Dendritic cell treated with granulocyte-macrophage colony-stimulating factor and Interleukin-4, amounts not matched to agents 40 ng/mL and 50 ng/mL, for 4 days (primary cell): Measurements from ENCODE around the gene CLEC16A.
"Not testable (repeated sequence)": the region's sequence is repeated elsewhere in the genome, so short reads cannot be mapped to it uniquely, and the experiment has no call there.

Source experiments
- H3K27ac Mint-ChIP-seq: one replicate; pipeline ENCODE4 v1.8.0; 2022; ENCODE audit warnings: mild to moderate bottlenecking, mixed read lengths
- H3K27me3 Mint-ChIP-seq: one replicate; pipeline ENCODE4 v1.8.0; 2022; ENCODE audit warnings: mild to moderate bottlenecking, mixed read lengths
- H3K36me3 Mint-ChIP-seq: one replicate; pipeline ENCODE4 v1.8.0; 2022; ENCODE audit warnings: low read depth, mixed read lengths
- H3K4me1 Mint-ChIP-seq: one replicate; pipeline ENCODE4 v1.8.0; 2022; ENCODE audit warnings: low read depth, mixed read lengths
- H3K4me3 Mint-ChIP-seq: one replicate; pipeline ENCODE4 v1.8.0; 2022; ENCODE audit warnings: mild to moderate bottlenecking, moderate library complexity, mixed read lengths
- H3K9me3 Mint-ChIP-seq: one replicate; pipeline ENCODE4 v1.8.0; 2022; ENCODE audit warnings: mixed read lengths
- intact Hi-C: fragments of 100-400 bp; cut with micrococcal nuclease; formaldehyde crosslinking; loops from one replicate; pipeline ENCODE4 v1.15.0; 2022

CLEC16A gene

DNA sequence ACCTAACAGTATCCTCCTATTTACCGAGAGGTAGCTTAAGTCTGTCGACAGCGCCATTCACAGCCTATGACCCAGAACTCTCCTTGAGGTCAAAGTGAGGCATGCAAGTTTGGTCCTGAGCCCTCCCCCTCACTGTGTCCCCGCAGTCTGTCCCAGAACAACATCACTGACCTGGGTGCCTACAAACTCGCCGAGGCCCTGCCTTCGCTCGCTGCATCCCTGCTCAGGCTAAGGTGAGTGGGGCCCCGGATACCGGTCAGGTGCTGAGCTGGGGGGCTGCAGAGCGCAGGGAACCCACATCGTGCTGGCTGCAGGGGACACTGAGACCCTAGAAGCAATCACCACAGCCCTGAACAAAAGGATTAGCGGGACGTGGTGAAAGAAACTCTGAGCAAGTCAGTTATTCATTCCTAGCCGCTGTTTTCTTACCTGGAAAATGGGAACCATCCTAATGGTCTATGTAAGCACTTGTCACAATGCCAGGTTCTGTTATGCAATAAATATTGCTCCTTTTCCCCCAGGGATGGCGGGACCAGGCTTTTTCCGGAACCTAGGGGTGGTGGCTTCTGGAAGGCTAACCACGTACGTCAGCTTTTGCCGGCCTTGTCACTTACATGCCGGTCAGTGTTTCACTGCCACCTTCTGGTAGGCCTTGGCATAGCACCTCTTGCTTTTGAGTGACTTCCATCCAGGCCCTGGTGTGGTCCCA is 25.9 kb upstream of the CLEC16A start:
- intact Hi-C loops: loop anchor here (5.0 kb wide), 1 partner anchor 166 kb away; no protein-coding TSS in a partner anchor
- Mint-ChIP-seq H3K4me3 (no peak overlapping the region), H3K4me1 (peaks cover 85% of the 10 kb centered on the region), H3K27me3 (no peaks in the 10 kb centered on the region), H3K9me3 (no peaks in the 10 kb centered on the region), H3K36me3 (peaks cover 100% of the 10 kb centered on the region), H3K27ac (peak overlapping the region; percentile 87)

DNA sequence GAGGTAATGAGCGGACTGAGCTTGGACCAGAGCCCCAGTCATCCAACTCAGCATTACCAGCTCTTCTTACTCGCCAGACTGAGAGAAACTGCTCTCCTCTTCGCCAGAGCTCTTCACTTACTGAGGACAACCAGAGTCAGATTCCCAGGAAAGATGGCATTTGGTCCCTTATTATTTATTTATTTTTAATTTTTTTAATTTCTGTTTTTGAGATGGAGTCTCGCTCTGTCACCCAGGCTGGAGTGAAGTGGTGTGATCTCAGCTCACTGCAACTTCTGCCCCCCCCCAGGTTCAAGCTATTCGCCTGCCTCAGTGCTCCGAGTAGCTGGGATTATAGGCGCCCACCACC is 25.4 kb upstream of the CLEC16A start:
- Mint-ChIP-seq H3K36me3 (peaks cover 100% of the 10 kb centered on the region), H3K9me3 (no peaks in the 10 kb centered on the region), H3K27me3 (no peaks in the 10 kb centered on the region), H3K4me1 (peaks cover 87% of the 10 kb centered on the region), H3K27ac (peak overlapping the region; percentile 87), H3K4me3 (no peak overlapping the region)
- intact Hi-C loops: loop anchor here (5.0 kb wide), 1 partner anchor 167 kb away; no protein-coding TSS in a partner anchor

DNA sequence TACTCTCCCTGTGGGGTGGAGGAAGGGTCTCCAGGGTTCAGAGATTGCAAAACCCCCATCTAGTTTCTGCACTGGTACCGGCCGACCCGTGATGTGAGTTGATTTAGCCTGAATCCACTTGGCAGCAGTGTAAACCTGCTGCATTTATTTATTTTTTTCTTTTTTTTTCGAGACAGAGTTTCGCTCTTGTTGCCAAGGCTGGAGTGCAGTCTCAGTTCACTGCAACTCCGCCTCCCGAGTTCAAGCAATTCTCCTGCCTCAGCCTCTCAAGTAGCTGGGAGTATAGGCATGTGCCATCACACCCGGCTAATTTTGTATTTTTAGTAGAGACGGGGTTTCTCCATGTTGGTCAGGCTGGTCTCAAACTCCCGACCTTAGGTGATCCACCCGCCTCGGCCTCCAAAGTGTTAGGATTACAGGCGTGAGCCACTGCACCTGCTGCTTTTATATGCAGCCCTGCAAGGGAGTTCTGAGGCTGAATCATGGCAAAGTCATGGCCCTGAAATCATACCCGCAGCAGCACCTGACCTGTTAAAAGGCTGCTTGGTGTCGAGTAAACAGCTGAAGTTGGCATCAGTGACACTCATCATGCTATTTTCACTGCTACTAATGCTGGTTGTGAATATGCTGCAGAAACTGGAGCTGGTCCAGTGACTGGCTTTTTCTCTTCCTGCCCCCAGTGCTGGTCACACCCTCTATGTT is 23.5 kb upstream of the CLEC16A start:
- Mint-ChIP-seq H3K27me3 (no peaks in the 10 kb centered on the region), H3K9me3 (no peaks in the 10 kb centered on the region), H3K4me3 (no peak overlapping the region), H3K4me1 (peaks cover 85% of the 10 kb centered on the region), H3K27ac (peak overlapping the region; percentile 71), H3K36me3 (peaks cover 100% of the 10 kb centered on the region)
- intact Hi-C loops: no loop called here

DNA sequence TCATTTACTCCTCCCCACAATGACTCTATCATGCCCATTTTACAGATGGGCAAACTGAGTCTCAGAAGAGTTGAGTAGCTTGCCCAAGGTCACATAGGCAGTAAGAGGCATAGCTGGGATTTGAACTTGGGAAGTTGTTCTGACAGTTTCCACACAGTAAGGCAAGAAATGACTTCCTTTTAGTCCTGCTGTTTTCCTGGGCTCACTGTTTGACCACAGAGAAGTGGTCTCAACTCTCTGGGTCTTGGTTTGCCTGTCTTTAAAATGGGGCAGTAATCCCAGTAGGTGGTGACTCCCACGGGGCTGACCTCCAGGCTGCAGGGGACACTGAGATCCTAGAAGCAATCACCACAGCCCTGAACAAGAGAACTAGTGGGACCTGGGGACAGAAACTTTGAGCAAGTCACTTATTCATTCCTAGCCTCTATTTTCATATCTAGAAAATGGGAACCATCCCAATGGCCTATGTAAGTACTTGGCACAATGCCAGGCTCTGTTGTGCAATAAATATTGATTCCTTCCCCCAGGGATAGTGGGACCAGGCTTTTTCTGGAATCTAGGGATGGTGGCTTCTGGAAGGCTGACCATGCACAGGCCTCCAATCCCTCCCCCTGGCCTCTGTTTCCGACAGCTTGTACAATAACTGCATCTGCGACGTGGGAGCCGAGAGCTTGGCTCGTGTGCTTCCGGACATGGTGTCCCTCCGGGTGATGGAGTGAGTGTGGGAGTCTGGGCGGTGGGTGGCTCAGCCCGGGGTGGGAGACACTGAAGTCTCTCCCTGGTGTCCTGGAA is 22.6 kb upstream of the CLEC16A start:
- Mint-ChIP-seq H3K27ac (peak overlapping the region; percentile 71), H3K36me3 (peaks cover 100% of the 10 kb centered on the region), H3K4me3 (no peak overlapping the region), H3K4me1 (peaks cover 84% of the 10 kb centered on the region), H3K27me3 (no peaks in the 10 kb centered on the region), H3K9me3 (no peaks in the 10 kb centered on the region)
- intact Hi-C loops: no loop called here

DNA sequence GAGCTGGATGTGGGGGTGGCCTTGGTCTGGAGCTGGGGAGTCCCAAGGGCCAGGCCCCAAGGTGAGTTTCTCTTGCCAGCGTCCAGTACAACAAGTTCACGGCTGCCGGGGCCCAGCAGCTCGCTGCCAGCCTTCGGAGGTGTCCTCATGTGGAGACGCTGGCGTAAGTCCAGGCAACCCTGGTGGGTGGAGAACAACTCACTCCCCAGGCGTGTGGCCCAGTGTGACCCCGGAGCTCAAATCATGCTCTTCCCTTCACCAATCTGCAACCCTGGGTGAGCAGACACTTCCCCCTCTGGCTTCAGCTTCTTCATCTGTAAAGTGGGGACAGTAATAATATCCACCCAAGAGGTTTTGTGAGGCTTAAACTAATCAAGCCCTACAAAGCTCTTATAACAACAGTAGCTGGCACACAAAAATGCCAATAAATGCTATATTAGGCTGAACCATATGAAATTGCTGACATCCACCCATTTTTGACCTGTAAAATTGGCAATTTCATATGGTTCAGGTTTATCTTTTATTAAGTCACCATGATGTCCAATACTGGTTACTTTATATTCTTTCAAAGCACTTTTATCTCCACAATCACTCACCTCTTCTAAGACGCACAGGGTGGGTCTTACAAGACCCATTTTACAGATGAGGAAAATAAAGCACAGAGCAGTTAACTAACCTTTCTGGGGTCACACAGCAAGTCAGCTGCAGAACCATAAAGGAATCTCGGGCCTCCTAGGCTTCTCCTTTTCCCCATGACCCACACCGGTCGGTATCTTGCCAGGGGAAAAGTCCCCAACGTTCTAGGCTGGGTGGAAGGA is 21.8 kb upstream of the CLEC16A start:
- Mint-ChIP-seq H3K27ac (peak overlapping the region; percentile 71), H3K4me1 (peaks cover 84% of the 10 kb centered on the region)

DNA sequence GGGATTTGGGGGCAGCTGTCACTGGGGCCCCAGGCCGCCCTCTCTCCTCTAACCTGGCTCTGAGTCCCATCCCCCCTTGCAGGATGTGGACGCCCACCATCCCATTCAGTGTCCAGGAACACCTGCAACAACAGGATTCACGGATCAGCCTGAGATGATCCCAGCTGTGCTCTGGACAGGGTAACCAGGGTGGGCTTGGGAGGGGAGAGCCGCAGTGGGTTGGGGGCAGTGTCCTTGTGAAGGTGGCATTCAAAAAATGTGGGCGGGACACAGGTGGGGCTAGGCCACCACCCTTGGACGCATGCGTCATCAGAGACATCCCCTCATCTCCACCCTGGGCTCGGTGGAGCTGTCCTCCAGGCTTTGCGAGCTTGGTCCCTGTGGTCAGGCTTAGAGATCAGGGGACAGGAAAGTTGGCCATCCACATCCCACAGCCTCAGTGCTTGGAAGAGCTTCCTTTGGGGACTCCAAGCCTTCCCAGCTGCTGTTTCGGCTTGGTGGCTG is 21.2 kb upstream of the CLEC16A start:
- Mint-ChIP-seq H3K27me3 (no peaks in the 10 kb centered on the region), H3K27ac (peak overlapping the region; percentile 33), H3K4me3 (no peak overlapping the region), H3K9me3 (no peaks in the 10 kb centered on the region), H3K4me1 (peaks cover 84% of the 10 kb centered on the region), H3K36me3 (peaks cover 100% of the 10 kb centered on the region)
- intact Hi-C loops: no loop called here

More for the DNA sequence above, 21.8 kb upstream of the CLEC16A start:
- H3K27me3 Mint-ChIP-seq: no peaks in the 10 kb centered on the region
- intact Hi-C loops: no loop called here
- no peak overlapping the region for H3K4me3 Mint-ChIP-seq
- H3K36me3 Mint-ChIP-seq: peaks cover 100% of the 10 kb centered on the region
- H3K9me3 Mint-ChIP-seq: no peaks in the 10 kb centered on the region

DNA sequence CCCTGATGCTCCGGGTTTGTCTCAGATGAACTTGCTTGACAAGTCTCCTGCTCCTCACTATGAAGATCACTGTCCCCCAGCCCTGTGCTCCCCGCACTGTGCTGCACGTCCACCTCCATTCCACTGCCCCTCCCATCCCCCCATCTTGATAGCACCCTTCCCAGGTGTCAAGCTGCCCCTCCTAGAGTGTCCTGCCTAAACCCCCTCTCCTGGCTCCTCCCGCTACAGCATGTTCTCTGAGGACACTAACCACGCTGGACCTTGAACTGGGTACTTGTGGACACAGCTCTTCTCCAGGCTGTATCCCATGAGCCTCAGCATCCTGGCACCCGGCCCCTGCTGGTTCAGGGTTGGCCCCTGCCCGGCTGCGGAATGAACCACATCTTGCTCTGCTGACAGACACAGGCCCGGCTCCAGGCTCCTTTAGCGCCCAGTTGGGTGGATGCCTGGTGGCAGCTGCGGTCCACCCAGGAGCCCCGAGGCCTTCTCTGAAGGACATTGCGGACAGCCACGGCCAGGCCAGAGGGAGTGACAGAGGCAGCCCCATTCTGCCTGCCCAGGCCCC is 20.6 kb upstream of the CLEC16A start:
- Mint-ChIP-seq H3K4me3 (no peak overlapping the region), H3K27me3 (no peaks in the 10 kb centered on the region), H3K27ac (peak overlapping the region; percentile 33), H3K9me3 (no peaks in the 10 kb centered on the region), H3K36me3 (peaks cover 100% of the 10 kb centered on the region), H3K4me1 (peaks cover 84% of the 10 kb centered on the region)
- intact Hi-C loops: no loop called here

DNA sequence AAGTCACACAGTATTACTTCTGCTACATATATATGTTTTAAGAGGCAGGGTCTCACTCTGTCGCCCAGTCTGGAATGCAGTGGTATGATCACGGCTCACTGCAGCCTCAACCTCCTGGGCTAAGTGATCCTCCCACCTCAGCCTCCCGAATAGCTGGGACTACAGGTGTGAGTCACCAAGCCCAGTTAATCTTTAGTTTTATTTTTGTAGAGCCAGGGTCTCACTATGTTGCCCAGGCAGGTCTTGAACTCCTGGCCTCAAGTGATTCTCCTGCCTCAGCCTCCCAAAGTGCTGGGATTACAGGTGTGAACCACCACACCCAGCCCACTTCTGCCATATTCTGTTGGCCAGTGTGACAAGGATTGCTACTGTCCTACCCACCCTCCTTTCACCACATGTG is 19.1 kb upstream of the CLEC16A start:
- H3K36me3 Mint-ChIP-seq: peaks cover 98% of the 10 kb centered on the region
- peak overlapping the region; percentile 21 for H3K27ac Mint-ChIP-seq
- H3K9me3 Mint-ChIP-seq, H3K4me3 Mint-ChIP-seq, H3K27me3 Mint-ChIP-seq, intact Hi-C loops: not testable (repeated sequence)
- peaks cover 84% of the 10 kb centered on the region for H3K4me1 Mint-ChIP-seq

DNA sequence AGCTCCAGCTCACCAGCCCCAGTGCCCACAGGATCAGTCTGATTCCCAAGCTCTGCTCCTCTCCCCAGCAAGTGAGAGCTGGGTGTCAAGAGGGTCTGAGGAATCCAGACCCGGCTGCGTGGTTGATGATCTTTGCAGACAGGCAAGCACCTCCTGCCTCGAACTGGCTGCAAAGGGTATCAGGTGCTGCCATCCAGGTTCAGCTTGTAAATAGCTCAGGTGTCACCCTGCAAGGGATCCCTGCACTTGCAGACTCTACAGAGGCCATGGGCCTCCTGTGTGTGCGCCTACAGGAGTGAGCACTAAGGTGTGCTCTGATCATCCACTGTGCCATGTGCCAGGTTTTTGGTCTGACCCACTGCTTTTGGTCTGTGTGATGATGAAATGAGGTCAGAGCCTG is 18.3 kb upstream of the CLEC16A start:
- peaks cover 91% of the 10 kb centered on the region for H3K36me3 Mint-ChIP-seq
- intact Hi-C loops: no loop called here
- H3K9me3 Mint-ChIP-seq: no peaks in the 10 kb centered on the region
- H3K4me3 Mint-ChIP-seq: no peak overlapping the region
- no peak overlapping the region for H3K27ac Mint-ChIP-seq
- H3K27me3 Mint-ChIP-seq: no peaks in the 10 kb centered on the region
- H3K4me1 Mint-ChIP-seq: peaks cover 81% of the 10 kb centered on the region

DNA sequence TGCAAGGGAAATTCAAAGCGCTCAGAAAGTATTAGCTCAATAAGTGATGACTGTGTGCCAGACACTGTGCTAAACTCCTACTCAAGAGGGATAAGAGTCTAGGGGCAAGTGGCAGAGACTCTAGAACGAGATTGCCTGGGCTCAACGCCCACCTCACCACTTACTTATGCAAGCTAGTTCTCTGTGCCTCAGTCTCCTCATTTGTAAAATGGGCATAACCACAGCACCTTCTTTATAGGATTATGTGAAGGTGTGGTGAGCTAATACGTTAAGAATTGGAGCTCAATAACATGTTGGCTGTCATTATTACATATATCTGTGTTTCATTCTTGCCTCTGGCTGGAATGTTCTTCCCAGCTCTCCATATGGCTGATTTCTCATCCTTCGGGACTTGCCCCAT is 17.5 kb upstream of the CLEC16A start:
- peaks cover 73% of the 10 kb centered on the region for H3K4me1 Mint-ChIP-seq
- intact Hi-C loops: no loop called here
- H3K36me3 Mint-ChIP-seq: peaks cover 83% of the 10 kb centered on the region
- H3K27me3 Mint-ChIP-seq: no peaks in the 10 kb centered on the region
- no peaks in the 10 kb centered on the region for H3K9me3 Mint-ChIP-seq
- no peak overlapping the region for H3K27ac Mint-ChIP-seq
- no peak overlapping the region for H3K4me3 Mint-ChIP-seq

DNA sequence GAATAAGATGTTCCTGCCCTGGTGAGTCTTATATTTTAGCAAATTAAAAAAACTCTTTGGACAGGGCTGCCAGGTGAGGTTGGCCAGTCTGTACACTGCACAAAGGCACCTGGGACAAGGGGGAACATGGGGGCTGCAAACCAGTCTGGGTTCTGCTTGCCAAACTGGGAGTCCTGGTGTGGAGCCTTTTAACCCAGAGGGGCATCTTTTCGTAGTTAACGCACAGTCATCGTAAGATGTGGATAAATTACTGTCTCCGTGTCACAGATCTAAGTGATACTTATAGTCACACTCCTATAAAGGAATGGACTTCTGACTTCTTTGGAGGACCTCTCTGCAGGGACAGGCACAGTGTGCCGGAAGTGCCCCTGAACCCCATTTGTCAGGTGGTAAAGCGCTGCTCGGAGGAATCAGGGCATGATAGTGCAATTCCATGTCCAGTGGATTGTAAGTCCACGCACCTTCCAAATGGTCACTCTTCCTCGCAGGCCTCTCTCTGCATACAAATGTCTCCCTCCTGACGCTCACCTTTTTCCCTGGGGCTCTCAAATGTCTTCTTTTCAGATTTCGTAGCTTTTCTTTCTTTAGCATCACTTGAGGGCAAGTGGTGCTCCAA is 16.8 kb upstream of the CLEC16A start:
- Mint-ChIP-seq H3K4me1 (peaks cover 68% of the 10 kb centered on the region), H3K36me3 (peaks cover 76% of the 10 kb centered on the region), H3K27ac (peak overlapping the region; percentile 47), H3K27me3 (no peaks in the 10 kb centered on the region), H3K9me3 (no peaks in the 10 kb centered on the region), H3K4me3 (no peak overlapping the region)
- intact Hi-C loops: no loop called here

DNA sequence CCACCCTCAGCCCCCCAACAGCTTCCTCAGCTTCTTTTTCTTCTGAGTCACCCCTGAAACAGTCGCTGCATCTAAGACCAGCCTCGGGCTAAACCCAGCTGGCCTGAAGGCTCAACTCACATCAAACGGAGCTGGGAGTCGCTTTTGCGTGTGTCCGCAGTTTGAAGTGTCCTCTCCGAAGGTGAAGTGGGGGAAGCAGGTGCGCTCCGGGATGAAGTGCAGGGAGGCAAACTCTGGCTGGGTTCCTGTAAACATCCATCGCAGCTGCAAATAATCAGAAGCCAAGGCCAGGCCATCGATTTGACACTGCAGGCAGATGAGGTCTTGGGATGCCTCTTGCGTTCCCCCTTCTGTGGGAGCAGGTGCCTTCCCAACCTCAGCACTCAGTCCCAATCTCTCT is 15.3 kb upstream of the CLEC16A start:
- Mint-ChIP-seq H3K4me1 (peaks cover 62% of the 10 kb centered on the region), H3K27ac (peak overlapping the region; percentile 47), H3K36me3 (peaks cover 73% of the 10 kb centered on the region)
- H3K27me3 Mint-ChIP-seq, H3K9me3 Mint-ChIP-seq, intact Hi-C loops, H3K4me3 Mint-ChIP-seq: not testable (repeated sequence)
